ENCODE results near the gene SRGN.
"Not testable (repeated sequence)": the region's sequence is repeated elsewhere in the genome, so short reads cannot be mapped to it uniquely, and the experiment has no call there.

SRGN gene

GRCh38 chr10:69091143-69091651 lies 3.3 kb downstream of the SRGN start:
- DNase-seq, result no peak

GRCh38 chr10:69092959-69093850 lies 5.3 kb downstream of the SRGN start:
- DNase-seq, result peak; percentile 64

GRCh38 chr10:69093933-69094332 lies 6.0 kb downstream of the SRGN start:
- no peak for DNase-seq

- DNase-seq, result no peak
These were observed 8.1 kb downstream of the SRGN start for GRCh38 chr10:69096045-69096444.

GRCh38 chr10:69097729-69098128 lies 9.8 kb downstream of the SRGN start:
- no peak for DNase-seq

- DNase-seq, result no peak
These were observed 12.4 kb downstream of the SRGN start for GRCh38 chr10:69100136-69100872.

GRCh38 chr10:69101451-69102095 lies 13.7 kb downstream of the SRGN start:
- DNase-seq, result no peak

- DNase-seq, result no peak
These were observed 14.5 kb downstream of the SRGN start for GRCh38 chr10:69102440-69102839.

GRCh38 chr10:69103784-69104183 lies 15.9 kb downstream of the SRGN start:
- DNase-seq, result no peak

GRCh38 chr10:69104994-69105790 lies 17.3 kb downstream of the SRGN start:
- DNase-seq, result no peak

GRCh38 chr10:69107176-69107490 lies 19.2 kb downstream of the SRGN start:
- no peak for DNase-seq

- DNase-seq, result no peak
These were observed 19.8 kb downstream of the SRGN start for GRCh38 chr10:69107699-69108098.

GRCh38 chr10:69119896-69120295 lies 32.0 kb downstream of the SRGN start:
- DNase-seq, result no peak

GRCh38 chr10:69123306-69123746 lies 35.4 kb downstream of the SRGN start:
- DNase-seq, result peak; percentile 41

GRCh38 chr10:69123747-69124562 lies 36.1 kb downstream of the SRGN start, which contains the start of gene VPS26A:
Gene VPS26A (plus strand): TSS chr10:69124178. CDS start chr10:69124278, 100 bp downstream.
- DNase-seq, result peak; percentile 98

GRCh38 chr10:69124563-69125268 lies 36.8 kb downstream of the SRGN start:
- DNase-seq, result no peak

GRCh38 chr10:69125554-69125953 lies 37.7 kb downstream of the SRGN start:
- DNase-seq, result no peak

GRCh38 chr10:69130251-69130650 lies 42.3 kb downstream of the SRGN start:
- no peak for DNase-seq

GRCh38 chr10:69139961-69140360 lies 52.1 kb downstream of the SRGN start:
- DNase-seq, result no peak

GRCh38 chr10:69141304-69141703 lies 53.4 kb downstream of the SRGN start:
- no peak for DNase-seq

- not testable (repeated sequence) for DNase-seq
These were observed 54.2 kb downstream of the SRGN start for GRCh38 chr10:69142074-69142473.
